ENCODE results near the gene SCLT1. TPM values are rescaled to one million over a fixed set of nuclear protein-coding genes. Genes with fewer than 3 reads are reported as not detected.
"Not testable (repeated sequence)": the region's sequence is repeated elsewhere in the genome, so short reads cannot be mapped to it uniquely, and the experiment has no call there.

Gene SCLT1
- 10 to 100 TPM; 18.2 to 18.8 TPM for total RNA-seq

DNA sequence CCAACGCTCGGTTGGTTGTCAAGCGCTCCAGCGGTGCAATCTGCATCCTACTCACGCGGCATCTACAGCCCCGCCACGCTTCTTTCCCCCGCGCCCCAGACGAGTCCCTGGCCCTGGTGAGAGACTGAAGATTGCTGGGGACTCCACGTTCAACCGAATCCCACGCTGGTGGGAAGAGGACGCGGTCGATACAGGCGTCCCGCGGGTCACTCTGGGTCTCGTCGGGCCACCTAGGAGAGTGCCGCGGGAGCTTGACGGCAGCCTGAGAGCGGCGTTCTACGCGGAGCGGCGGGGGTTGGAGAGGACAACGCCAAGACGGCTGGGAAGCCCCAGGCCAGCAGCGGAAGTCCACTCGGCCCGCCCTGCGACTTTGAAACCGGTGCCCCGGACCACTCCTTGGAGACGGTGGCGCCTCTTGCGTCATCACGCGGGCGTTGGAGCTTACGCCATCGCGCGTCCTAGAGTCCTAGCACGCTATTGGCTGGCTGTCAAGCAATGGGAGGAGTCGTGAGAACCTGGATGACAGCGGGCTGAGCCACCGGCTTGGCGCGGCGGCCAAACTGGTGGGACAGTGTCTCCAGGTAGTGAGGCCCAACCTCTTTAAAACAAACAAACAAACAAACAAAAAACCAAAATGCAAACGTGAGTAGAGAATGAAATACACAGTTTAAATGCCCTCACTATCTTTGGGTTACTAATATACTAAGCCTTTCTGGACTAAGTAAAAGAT, at the start of gene SCLT1:
Gene SCLT1 (minus strand): TSS at position 349 of the 730 bp plus-strand sequence. CDS start 436 bp downstream, outside the sequence.
- ChIA-PET CTCF (interaction anchor here (1.2 kb wide), 1 partner anchor 125 kb away, joined by 3 read pairs; no protein-coding TSS in a partner anchor), POLR2A (interaction anchor here (0.6 to 1.2 kb wide), 2 partner anchors 145 to 281 kb away, joined by 4 to 8 read pairs; no protein-coding TSS in a partner anchor)

DNA sequence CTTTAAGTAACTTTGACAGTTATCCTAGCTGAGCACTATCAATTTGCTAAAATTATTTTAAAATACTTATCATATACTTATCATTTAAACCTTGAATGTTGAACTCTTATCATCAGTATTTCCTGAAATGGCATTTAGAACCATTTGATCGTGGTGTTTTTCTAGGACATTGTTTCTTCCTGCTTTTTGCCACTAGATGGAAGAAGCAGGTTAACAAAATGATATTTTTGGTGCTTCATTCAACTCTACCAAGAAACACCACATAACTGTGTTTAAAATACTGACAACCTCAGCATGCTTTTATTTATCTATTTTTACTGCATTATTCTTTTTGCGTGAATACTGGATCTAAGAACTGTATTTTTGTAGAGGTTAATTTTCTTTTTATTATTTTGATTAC, 47.2 kb upstream of the SCLT1 start:
- ChIA-PET CTCF (no interaction called here), POLR2A (no interaction called here)

DNA sequence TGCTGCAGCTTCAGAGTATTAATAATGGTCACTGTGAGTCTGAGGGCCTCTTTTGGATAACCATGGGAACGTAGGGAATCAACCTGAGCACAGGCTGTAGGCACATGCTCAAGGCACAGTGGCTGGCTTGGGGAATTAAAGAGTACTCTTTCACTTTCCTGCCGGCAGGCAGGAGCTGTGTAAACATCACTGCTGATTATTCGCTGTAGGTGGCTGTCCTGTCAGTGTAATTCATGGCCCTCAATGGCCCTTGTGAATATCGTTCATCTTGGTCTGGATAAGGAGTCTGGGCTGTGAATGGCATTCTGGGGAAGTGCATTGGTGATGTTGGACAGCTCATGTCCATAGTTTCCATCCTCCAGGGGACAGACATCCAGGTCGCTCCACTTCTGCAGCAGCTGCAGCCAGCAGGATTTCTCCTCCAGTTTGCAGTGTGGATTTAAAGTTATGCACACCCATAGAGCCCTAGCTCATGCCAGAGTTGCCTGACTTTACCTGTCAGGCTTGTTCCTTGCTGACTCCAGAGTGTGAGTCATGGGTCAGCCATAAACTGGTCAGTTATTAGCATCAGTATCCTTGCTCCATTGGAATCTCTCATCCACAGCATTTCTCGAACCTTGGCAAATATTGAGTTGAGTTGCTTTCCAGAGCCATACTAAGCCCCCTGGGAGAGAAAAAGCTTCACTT, 45.6 kb upstream of the SCLT1 start:
- POLR2A ChIA-PET: no interaction called here

DNA sequence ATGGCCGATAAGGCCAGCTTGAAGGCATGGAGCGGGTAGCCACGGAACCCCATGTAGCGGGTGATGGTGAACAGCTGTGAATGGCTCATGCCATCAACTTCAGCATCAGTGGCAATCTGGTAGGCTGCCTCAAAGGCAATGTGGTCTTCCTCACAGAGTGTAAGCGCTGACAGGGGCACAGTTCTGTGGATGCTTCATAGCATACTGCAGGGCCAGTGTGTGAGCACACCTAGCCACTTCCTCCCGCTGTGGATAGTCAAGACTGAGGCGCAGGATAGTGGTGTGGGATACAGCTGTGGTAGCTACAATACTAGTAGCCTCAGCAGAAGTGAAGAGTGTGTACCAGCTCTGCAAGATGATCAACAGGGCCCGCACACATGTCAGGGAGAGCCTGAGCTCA, 43.1 kb upstream of the SCLT1 start:
- CTCF ChIA-PET: no interaction called here
- POLR2A ChIA-PET: no interaction called here

More for the DNA sequence above, 45.6 kb upstream of the SCLT1 start:
- CTCF ChIA-PET: no interaction called here

DNA sequence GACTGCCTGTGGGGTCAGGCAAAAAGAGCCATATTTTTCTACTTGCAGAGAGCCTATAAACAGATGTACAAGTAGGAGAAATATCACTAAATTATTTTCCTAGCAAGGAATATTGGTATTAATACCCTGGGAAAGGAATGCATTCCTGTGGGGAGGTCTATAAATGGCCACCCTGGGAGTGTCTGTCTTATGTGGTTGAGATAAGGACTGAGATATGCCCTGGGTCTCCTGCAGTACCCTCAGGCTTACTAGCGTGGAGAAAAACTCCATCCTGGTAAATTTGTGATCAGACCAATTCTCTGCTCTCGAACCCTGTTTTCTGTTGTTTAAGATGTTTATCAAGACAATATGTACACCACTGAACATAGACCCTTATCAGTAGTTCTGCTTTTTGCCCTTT, 38.0 kb upstream of the SCLT1 start:
- POLR2A ChIA-PET: no interaction called here
- CTCF ChIA-PET: no interaction called here

DNA sequence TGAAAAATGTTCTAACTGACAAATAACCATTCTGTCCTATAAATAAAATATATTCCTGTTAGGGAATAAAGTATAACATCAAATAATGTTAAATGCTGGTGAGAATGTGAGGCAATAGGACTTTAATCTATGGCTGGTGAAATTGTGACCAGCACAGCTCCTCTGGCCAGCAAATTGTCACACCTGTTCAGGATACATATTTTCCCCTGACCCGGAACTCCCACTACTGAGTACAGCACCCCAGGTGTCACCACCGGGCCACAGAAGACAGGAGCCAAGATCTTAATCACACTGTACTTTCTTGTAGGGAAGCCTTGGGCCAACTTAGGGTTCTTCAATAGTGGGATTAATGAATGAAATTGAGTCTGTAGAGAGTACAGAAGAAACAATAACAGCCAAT, 35.8 kb upstream of the SCLT1 start:
- POLR2A ChIA-PET: no interaction called here
- CTCF ChIA-PET: no interaction called here

DNA sequence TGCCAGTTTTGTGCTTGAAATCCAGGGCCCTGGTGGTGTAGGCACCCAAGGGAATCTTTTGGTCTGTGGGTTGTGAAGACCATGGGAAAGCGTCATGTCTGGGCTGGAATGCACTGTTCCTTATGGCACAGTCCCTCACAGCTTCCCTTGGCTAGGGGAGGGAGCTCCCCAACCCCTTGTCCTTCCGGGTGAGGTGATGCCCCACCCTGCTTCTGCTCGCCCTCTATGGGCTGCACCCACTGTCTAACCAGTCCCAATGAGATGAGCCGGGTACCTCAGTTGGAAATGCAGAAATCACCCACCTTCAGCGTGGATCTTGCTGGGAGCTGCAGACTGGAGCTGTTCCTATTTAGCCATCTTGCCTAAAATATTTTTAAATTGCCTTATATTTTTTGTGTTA, 33.3 kb upstream of the SCLT1 start:
- CTCF ChIA-PET, POLR2A ChIA-PET: not testable (repeated sequence)

DNA sequence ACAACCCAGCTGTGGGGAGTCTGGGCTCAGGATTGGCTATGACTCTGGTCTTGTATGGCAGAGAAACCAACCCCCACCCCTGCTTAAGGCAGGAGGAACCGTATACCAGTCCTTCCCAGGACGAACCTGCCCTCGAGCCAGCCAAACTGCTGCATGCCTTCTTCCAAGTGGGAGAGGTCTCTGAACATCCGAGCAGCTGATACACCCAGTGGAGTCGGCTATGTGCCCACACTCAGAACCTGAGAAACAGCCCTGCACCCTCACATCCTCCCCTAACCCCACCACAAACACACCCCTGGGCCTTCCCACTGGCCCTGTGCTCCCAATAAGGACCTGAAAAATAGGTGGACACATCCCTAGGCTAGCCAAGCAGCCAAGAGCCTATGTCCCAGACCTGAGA, 24.4 kb upstream of the SCLT1 start:
- POLR2A ChIA-PET: no interaction called here
- CTCF ChIA-PET: no interaction called here

DNA sequence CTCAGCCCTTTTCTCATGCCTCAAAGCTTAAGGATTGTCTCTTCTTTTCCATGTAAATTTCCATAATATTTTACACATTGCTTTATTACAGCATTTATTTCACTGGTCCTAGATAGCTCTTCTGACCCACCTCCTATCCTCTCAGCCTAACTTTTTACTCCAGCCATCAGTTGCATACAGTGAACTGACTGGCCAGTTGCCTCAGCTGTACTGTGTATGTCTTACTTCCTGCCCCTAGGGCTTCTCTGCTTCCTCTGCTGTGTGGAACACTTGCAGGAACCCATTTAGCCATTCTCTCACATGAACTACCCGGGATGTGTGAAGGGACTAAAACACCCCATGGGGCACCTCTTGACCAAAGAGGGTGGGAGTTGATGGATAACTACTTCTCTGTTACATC, 20.6 kb upstream of the SCLT1 start:
- ChIA-PET POLR2A (no interaction called here), CTCF (no interaction called here)

DNA sequence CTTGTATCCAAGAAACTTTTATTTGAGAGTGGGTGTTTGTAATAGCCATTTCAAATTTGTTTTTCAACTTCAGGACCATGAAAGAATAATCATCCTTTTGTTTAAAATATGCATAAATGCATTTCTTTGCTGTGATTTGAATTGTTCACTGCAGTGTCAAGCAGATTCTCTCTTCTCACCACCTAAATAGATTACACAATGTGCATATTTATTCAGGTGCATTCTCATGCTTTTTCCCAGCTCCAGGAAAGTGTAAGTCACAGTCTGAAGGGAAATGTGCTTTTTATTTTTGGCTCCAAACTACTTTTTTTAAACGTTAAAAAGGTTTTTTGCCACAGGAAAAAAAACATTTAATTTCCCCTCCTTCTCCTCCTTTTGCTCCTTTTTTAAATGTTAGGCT, 20.1 kb upstream of the SCLT1 start:
- POLR2A ChIA-PET: no interaction called here
- CTCF ChIA-PET: no interaction called here

DNA sequence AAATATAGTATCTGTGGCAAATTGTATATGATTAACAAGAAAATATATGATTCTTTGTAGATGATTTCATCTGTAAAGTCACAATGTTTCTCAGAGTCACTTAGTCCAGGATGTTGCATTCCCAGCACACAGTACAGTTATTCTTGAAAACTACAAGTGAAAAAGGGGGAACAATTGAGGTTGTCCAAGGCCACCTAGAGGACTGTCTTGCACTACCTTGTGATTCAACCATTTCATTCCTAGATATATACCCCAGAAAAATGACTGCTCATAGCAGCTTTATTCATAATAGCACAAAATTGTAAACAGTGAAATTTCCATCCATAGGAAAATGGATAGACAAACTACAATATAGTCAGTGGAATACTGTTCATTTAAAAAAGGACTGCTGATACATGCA, 18.6 kb upstream of the SCLT1 start:
- ChIA-PET POLR2A (no interaction called here), CTCF (no interaction called here)

DNA sequence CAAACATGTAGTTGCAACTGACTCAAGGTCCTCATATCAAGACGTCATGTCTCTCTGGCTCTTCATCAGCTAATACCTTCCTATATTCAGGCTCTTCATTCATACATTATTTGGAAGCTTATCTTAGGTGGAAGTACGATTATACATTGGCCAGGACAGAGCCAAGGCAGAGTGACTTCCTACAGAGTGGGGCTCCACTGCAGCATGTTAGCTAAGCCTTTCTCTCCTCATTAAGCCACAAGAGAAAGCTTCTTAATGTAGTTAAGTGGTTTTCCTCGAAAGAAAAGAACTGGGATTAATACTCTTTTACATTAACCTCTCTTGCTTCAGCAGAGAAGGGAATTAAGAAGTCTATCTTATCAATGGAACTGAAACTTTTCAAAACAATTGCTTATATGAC, 17.6 kb upstream of the SCLT1 start:
- POLR2A ChIA-PET: no interaction called here
- CTCF ChIA-PET: no interaction called here

DNA sequence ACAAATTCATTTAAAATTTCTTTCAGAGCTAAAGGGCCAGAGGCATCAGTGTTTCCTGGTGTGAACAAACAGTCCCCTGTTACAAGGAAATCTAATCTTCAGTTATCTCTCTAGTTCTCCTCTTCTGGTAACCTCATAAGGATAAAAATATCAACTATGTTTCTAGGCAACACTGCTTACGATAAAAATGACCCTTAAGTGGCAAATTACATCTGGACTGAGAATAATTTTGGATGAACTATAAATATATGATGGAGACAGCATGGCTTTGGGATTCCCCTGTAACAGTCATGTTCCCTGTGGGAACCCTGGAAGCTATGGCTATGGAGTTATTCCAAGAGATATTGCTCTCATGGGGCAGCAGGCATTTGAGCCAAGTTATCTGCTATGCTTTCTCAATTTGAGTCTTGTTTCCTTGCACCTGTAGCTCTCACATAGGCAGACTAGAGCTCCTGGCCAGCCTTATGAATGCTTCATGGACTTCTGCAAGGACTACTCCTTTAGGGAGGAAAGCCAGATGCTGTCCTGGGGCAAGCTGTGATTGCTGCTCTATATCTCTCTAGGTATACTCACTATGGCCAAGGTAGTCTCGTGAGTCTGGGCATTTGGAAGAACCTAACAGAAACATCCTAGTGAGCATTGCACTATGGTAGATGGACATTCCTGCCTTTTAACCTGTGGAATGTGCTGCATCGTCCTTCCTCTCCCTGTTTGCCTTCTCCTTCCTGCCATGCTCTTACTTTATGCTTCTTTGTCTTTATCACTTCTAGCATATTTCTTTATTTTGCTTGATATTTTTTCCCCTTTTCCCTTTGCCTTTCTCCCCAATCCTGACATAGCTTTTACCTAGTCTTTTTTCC, 16.9 kb upstream of the SCLT1 start:
- CTCF ChIA-PET: no interaction called here

DNA sequence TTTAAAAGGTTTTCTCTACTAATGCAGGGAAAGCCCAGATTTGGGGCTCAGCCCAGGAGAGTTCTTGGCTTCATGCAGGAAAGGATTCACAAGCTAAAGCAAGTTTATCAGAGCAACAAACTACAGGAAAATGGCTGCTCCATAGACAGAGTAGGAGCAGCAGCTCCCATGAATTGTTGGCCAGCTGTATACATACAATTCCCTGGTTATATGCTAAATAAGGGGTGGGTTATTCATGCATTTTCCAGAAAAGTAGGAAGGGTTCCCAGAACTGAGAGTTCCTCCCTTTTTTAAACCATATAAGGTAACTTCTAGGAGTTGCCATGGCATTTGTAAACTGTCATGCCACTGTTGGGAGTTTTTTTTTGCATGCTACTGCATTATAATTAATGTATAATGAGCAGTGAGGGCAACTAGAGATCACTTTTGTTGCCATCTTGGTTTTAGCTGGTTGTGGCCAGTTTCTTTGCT, 5.2 kb upstream of the SCLT1 start:
- ChIA-PET POLR2A (no interaction called here), CTCF (no interaction called here)

More for the DNA sequence above, 16.9 kb upstream of the SCLT1 start:
- POLR2A ChIA-PET: no interaction called here

DNA sequence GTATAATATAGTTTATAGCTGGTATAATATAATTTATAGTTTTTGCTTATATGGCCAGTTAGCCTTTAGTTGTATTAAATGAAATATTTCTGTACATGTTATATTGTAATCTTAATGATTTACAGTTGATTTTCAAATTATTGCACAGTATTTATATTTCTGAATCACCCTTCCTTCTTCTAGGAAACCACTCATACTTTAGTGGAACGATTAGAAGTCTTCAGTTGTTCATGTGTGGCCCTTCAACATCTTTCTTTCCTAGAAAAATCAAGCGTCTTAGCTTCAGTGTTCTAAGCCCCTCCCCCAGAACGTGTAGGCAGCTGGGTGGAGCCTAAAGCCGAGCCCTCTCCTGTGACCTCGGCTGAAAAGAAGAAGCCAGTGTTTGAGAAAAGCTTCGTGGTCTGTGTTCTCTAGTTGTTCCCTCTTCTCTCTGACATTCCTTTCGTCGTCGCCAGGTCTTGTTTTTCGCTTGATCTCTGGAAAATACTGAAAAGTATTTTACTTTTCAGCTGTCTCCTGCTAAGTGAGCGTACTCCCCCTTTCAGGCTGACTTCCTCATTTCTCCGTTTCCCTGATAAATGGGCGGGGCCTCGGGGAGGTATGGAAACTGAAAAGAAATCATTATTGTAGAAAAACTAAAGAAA, 2.6 kb upstream of the SCLT1 start, which contains the start of gene C4orf33:
Gene C4orf33 (plus strand): TSS at position 342 of the 644 bp plus-strand sequence. CDS start 6,459 bp downstream, outside the sequence.
- ChIA-PET POLR2A (interaction anchor here (0.6 kb wide), 1 partner anchor 95 kb away, joined by 3 read pairs; no protein-coding TSS in a partner anchor), CTCF (no interaction called here)

DNA sequence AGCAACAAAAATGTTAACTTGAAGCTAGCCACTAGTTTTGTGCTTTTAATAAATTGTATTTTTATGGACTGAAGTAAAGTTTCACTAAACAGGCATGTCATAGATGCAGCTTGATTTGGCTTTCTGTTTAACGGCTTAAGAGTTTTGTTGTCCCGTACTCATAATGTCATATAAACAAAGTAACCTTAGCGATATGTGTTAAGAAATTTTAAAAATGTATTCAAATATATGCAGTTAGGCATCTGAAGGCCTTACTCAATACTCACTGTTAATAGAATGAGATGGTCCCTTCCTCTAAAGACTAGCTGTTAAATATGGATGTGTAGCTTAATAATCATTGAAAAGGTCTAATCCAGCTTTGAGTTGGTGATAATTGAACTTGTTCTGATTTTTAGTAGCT, 1.0 kb upstream of the SCLT1 start:
- ChIA-PET POLR2A (no interaction called here), CTCF (no interaction called here)

DNA sequence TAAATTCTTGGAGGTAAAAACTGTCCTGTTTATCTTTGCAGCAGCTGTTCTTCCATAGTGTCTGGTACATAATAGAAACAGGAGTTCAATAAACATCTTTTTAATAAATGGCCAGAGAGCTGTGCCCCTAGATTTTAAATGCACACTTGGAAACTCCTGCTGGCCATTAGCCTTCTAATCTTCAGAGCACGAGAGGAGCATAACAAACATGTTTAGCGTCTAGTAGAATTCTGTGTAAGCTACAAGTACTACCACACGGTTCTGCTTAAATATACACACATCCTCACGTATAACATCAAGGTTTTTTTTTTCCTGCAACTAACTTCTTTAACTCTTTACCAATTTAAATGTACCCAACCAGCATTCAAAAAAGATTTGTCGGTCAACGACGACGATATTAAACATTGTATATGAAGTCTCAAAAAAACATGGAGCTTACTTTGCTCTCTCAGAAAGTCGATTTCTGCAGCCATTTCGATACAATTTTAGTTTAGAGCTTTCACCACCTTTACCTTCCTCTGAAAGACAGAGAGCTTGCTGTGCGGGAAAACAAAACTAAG, 628 bp downstream of the SCLT1 start:
- ChIA-PET POLR2A (interaction anchor here (0.6 to 1.2 kb wide), 2 partner anchors 146 to 281 kb away, joined by 4 to 8 read pairs; no protein-coding TSS in a partner anchor), CTCF (interaction anchor here (1.2 kb wide), 1 partner anchor 125 kb away, joined by 3 read pairs; no protein-coding TSS in a partner anchor)

DNA sequence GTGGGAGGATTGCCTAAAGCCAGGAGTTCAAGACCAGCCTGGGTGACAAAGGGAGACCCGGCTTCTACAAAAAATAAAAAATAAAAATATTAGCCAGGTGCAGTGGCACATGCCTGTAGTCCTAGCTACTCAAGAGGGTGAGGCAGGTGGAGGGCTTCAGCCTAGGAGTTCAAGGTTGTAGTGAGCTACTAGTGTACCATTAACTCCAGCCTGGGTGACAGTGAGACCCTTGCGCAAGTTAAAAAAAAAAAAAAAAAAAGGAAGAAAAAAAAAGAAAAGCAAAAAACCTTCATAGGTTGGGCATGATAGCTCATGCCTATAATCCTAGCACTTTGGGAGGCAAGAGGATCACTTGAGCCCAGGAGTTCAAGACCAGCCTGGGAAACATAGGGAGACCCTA, 5.8 kb downstream of the SCLT1 start:
- POLR2A ChIA-PET: interaction anchor here (0.7 kb wide), 1 partner anchor 268 kb away, joined by 6 read pairs; no protein-coding TSS in a partner anchor
- CTCF ChIA-PET: no interaction called here

DNA sequence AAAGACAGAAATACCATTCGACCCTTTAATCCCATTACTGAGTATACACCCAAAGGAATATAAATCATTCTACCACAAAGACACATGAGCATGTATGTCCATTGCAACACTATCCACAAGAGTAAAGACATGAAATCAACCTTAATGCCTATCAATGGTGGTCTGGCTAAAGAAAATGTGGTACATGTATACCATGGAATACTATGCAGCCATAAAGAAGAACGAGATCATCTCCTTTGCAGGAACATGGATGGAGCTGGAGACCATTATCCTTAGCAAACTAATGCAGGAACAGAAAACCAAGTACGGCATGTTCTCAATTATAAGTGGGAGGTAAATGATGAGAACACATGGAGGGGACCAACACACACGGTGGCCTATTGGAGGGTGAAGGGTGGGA, 7.9 kb downstream of the SCLT1 start:
- CTCF ChIA-PET: no interaction called here
- POLR2A ChIA-PET: no interaction called here

All from activated CD8-positive, alpha-beta memory T cell treated with anti-CD3 and anti-CD28 coated beads for 36 hours (primary cell).